Stimulated activated naive CD4-positive, alpha-beta T cell treated with Interleukin-2 at 50 U/mL for 16 hours (primary cell): ENCODE results near the gene MORC1.
"Not testable (repeated sequence)": the region's sequence is repeated elsewhere in the genome, so short reads cannot be mapped to it uniquely, and the experiment has no call there.

Experiments used
- DNase-seq: peaks from one replicate; lab custom pipeline; 2025; lab: John Stamatoyannopoulos, UW

Gene MORC1

GRCh38 chr3:109117939-109118338 is at the start of gene MORC1:
Gene MORC1 (minus strand): TSS chr3:109118134. CDS start chr3:109118059, 75 bp downstream.
- no peak for DNase-seq

- DNase-seq: no peak
Measured at GRCh38 chr3:109165905-109166304, 48.0 kb upstream of the MORC1 start.

DNA sequence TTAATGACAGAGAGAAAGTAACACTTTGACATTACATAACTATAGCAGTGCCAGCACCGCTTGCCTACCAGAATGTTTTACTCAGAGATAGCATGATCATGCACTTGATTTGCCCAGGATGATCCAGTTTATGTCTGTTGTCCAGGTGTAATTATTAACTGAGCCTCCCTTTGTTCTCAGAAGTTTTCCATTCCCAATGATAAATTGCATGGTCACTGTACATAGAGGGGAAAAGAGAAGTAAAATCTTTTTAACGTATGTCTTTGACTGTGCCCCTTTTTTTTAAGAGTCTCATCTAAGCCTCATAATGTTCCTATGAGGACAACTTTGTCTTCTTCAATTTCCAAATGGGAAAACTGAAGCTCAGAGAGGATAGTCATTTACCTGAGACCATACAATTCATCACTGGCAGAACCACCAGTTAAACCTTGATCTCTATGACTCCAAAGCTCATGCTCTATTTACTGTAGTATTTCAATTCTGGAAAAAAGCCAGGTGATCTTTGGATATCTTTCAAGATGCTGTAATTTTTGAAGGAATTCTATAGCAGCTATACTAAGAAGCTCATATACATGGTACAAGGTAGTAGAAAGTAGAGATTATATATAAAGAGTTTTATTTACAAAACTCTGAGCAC is 43.7 kb upstream of the MORC1 start:
- DNase-seq: no peak

DNA sequence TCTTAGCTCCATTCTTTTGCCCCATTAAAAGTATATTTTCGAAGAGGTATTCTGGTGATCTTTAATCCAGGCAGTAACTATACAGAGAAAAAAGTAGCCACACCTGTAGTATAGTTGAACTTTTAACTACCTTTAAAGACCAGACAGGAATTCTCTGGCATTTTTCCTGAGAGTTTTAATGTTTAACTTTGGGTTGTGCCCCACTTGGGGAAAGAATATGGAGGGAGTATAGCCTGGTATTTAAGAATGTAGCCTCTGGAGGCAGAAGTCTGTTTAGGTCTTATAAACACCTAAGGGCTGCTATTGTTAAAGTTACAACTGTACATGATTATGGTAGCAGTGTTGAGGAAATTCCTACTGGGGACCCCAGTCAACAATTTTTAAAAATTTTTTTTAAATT is 37.9 kb upstream of the MORC1 start:
- DNase-seq: no peak

GRCh38 chr3:109154979-109155378 is 37.0 kb upstream of the MORC1 start:
- DNase-seq: no peak

DNA sequence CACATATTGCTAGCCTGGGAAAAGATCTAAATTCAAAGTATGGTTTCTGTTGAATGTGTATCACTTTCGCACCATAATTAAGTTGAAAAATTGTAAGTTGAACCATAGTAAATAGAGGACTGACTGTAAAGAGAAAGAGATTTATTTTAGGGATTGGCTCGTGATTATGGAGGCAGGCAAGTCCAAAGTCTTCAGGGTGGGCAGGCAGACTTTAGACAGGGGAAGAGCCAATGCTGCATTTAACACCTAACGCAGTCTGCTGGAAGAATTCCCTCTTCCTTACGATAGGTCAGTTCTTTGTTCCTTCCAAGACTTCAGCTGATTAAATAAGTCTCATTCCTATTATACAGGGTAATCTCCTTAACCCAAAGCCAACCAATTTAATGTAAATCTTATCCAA is 34.4 kb upstream of the MORC1 start:
- DNase-seq: no peak

- no peak for DNase-seq
Measured at GRCh38 chr3:109149078-109149477, 31.1 kb upstream of the MORC1 start.

GRCh38 chr3:109143646-109144045 is 25.7 kb upstream of the MORC1 start:
- DNase-seq: no peak

DNA sequence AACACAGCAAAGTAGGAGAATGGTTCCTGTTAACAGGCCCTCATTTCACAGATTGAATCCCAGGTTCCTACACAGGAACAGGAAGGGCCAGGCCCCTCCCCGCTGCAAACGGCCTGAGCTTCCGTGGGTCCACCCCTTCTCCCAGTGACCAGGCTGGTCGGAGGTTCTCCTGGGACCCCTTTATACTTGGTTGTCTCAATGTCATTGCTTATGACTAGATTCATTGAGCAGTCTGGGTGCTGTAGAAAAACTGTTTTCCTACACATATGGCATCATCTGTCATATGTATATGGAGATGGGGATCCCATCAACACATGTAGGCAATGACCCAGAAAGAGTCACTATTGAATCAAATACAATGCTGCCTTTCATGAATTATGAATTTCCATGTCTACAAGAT is 22.4 kb upstream of the MORC1 start:
- DNase-seq: no peak

- no peak for DNase-seq
Measured at GRCh38 chr3:109137761-109138160, 19.8 kb upstream of the MORC1 start.

DNA sequence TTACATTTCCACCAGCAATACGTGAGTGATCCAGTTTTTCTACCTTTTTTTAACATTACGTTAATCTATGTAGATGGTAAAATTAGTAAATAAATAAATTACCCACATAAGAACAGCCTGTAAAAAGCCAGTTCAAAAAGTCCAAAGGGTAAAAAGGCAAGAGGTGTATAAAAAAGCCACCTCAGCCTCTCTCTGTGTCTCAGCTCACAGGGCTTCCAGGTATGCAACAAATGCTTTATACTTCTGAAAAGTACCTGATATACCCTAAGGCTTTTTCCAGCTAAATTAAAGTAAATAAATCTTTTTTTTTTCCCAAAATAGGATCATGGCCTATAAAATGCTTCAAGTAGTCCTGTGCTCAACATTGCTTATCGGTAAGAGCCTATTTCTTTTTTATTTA is 18.6 kb upstream of the MORC1 start, which contains the start of gene C3orf85:
Gene C3orf85, plus strand, starts transcription at position 197 of the 400 bp plus-strand sequence. Its CDS starts 129 bp downstream, at position 326.
- DNase-seq: no peak

DNA sequence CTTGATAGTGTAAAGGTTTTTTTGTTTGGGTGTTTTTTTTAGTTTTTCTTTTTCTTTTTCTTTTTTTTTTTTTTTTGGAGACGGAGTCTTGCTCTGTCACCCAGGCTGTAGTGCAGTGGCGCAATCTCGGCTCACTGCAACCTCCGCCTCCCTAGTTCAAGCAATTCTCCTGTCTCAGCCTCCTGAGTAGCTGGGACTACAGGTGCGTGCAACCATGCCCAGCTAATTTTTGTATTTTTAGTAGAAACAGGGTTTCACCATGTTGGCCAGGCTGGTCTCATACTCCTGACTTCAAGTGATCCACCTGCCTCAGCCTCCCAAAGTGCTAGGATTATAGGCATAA is 15.5 kb upstream of the MORC1 start:
- not testable (repeated sequence) for DNase-seq

GRCh38 chr3:109132801-109133473 is 15.0 kb upstream of the MORC1 start:
- no peak for DNase-seq

GRCh38 chr3:109131276-109131675 is 13.3 kb upstream of the MORC1 start:
- DNase-seq: no peak

DNA sequence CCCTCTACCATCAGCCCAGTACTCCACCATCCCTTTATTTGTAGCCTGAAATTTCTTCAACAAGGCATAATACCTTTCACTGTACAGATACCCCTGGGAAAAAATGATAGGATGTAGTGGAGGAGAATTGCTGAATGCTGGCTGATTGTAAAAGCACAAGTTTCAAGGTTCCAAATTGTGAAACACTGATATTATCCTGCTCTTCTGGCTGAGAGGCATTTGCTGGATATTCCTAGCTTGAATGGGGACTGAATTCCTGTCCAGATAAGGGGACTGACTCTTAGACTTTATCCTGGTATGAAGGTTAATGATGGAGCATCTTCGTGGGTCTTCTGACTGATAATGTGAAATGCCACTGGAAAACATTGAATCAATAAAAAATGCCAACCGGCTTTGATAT is 9.6 kb upstream of the MORC1 start:
- DNase-seq: no peak

GRCh38 chr3:109125902-109126301 is 8.0 kb upstream of the MORC1 start:
- no peak for DNase-seq

DNA sequence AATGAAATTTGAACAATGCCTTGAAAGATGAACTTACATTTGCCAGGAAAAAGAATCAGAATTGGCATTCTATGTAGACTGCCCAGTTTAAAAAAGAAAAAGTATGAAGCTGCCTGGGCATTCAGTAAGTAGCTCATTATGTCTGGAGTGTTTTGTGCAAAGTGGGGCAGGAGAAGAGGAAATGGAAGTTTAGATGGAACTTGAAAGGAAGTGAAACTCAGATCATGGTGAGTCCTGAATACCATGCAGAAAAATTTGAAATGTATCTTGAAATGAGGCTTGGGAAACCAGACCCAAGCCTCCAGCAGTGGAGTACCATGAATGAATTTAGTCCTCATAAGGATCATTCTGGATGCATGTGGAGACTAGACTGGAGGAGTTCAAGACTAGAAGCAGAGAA is 4.8 kb upstream of the MORC1 start:
- no peak for DNase-seq

DNA sequence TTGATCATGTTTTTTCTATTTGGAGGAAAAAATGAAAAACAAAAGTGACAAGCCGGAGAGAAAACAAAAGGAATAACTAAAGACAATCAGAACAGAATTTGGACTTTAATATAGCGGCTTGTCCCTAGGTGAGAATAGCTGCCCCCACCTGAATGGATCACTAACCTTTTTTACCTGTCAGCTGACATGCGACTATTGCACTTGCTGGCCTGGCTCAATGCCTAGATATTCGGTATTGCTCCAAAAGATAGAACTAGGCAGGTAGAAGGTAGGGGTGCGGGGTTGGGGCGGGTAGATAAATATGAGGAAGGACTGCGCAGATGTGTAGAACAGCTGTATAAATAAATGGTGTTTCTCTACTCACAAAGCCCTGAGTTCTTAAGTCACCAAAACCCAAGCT is 650 bp upstream of the MORC1 start:
- DNase-seq: no peak

GRCh38 chr3:109116031-109116430 is 1.9 kb downstream of the MORC1 start:
- DNase-seq: no peak

DNA sequence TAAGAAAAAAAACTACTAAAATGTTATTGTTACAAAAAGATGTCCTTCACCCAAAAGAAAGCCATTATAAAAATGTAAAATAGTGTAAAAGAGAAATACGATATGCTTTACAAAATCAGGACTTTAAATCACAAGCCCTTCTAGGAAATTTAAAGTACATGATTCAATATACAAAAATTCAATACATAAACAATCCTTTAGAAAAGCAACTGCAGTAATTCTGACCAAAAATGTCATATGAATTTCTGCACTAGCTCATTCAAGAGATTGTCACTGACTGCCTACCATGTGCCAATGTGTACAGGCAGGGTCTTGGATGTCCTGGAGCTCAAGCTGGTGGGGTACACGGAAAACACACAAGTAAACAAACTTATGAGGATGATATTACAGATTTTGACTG is 2.5 kb downstream of the MORC1 start:
- DNase-seq: no peak

GRCh38 chr3:109114746-109115145 is 3.2 kb downstream of the MORC1 start:
- no peak for DNase-seq

GRCh38 chr3:109112946-109113760 is 4.8 kb downstream of the MORC1 start:
- no peak for DNase-seq

- no peak for DNase-seq
Measured at GRCh38 chr3:109109574-109109973, 8.4 kb downstream of the MORC1 start.
